Measurements from ENCODE around the gene KCTD18.

The KCTD18 gene

GRCh38 chr2:200525066-200525465 lies 15.2 kb upstream of the KCTD18 start:
- H3K79me2 ChIP-seq (ENCODE audit: low read length): peaks cover 37% of the 10 kb centered on the region
- peak overlapping the region; percentile 82 for H3K4me2 ChIP-seq (ENCODE audit: low read length)
- no peaks in the 10 kb centered on the region for H3K27me3 ChIP-seq (ENCODE audit: low read depth, low read length)
- peak overlapping the region; percentile 87 for H3K4me3 ChIP-seq (ENCODE audit: low read length)
- no peak overlapping the region for H3K27ac ChIP-seq (ENCODE audit: low read length)
- H3K9ac ChIP-seq (ENCODE audit: low read length): peak overlapping the region; percentile 61; the same call in 1 of the 2 replicates
- no peaks in the 10 kb centered on the region for H3K36me3 ChIP-seq (replicated peaks; ENCODE audit: low read depth, low read length)
- peaks cover 15% of the 10 kb centered on the region for H3K4me1 ChIP-seq (ENCODE audit: low read length)
- TF ChIP-seq CTCF (IDR thresholded peaks at IDR 0.05; ENCODE audit: low read depth, low read length) (no peak), EZH2phosphoT487 (IDR thresholded peaks at IDR 0.05; ENCODE audit: low read depth) (no peak)
- H2AFZ ChIP-seq (ENCODE audit: low read depth, low read length): peak overlapping the region; percentile 93
- peaks cover 2% of the 10 kb centered on the region; the same call in 1 of the 2 replicates for H4K20me1 ChIP-seq (ENCODE audit: insufficient read depth, low read length)
- H3K9me3 ChIP-seq (ENCODE audit: insufficient read depth, low read length): no peaks in the 10 kb centered on the region

GRCh38 chr2:200523604-200524003 lies 13.7 kb upstream of the KCTD18 start:
- H3K4me3 ChIP-seq (ENCODE audit: low read length): no peak overlapping the region
- no peak overlapping the region for H3K4me2 ChIP-seq (ENCODE audit: low read length)
- H3K9me3 ChIP-seq (ENCODE audit: insufficient read depth, low read length): no peaks in the 10 kb centered on the region
- H3K27ac ChIP-seq (ENCODE audit: low read length): no peak overlapping the region
- peaks cover 15% of the 10 kb centered on the region for H3K4me1 ChIP-seq (ENCODE audit: low read length)
- no peaks in the 10 kb centered on the region for H3K27me3 ChIP-seq (ENCODE audit: low read depth, low read length)
- H3K36me3 ChIP-seq (replicated peaks; ENCODE audit: low read depth, low read length): no peaks in the 10 kb centered on the region
- H2AFZ ChIP-seq (ENCODE audit: low read depth, low read length): no peak overlapping the region; the same call in 1 of the 2 replicates
- H3K79me2 ChIP-seq (ENCODE audit: low read length): peaks cover 25% of the 10 kb centered on the region
- no peaks in the 10 kb centered on the region for H4K20me1 ChIP-seq (ENCODE audit: insufficient read depth, low read length)
- H3K9ac ChIP-seq (ENCODE audit: low read length): no peak overlapping the region
- no peak for TF ChIP-seq CTCF (IDR thresholded peaks at IDR 0.05; ENCODE audit: low read depth, low read length)
- TF ChIP-seq EZH2phosphoT487 (IDR thresholded peaks at IDR 0.05; ENCODE audit: low read depth): no peak

GRCh38 chr2:200523158-200523557 lies 13.3 kb upstream of the KCTD18 start:
- Histone ChIP-seq H2AFZ (ENCODE audit: low read depth, low read length) (no peak overlapping the region), H3K36me3 (replicated peaks; ENCODE audit: low read depth, low read length) (no peaks in the 10 kb centered on the region), H4K20me1 (ENCODE audit: insufficient read depth, low read length) (no peaks in the 10 kb centered on the region), H3K4me1 (ENCODE audit: low read length) (peaks cover 15% of the 10 kb centered on the region), H3K9ac (ENCODE audit: low read length) (no peak overlapping the region), H3K9me3 (ENCODE audit: insufficient read depth, low read length) (no peaks in the 10 kb centered on the region), H3K27ac (ENCODE audit: low read length) (no peak overlapping the region), H3K79me2 (ENCODE audit: low read length) (peaks cover 21% of the 10 kb centered on the region), H3K27me3 (ENCODE audit: low read depth, low read length) (no peaks in the 10 kb centered on the region), H3K4me3 (ENCODE audit: low read length) (no peak overlapping the region), H3K4me2 (ENCODE audit: low read length) (no peak overlapping the region)
- TF ChIP-seq CTCF (IDR thresholded peaks at IDR 0.05; ENCODE audit: low read depth, low read length) (no peak), EZH2phosphoT487 (IDR thresholded peaks at IDR 0.05; ENCODE audit: low read depth) (no peak)

GRCh38 chr2:200515155-200515554 lies 5.3 kb upstream of the KCTD18 start:
- peaks cover 25% of the 10 kb centered on the region for H3K27me3 ChIP-seq (ENCODE audit: low read depth, low read length)
- H3K9ac ChIP-seq (ENCODE audit: low read length): no peak overlapping the region
- TF ChIP-seq EZH2phosphoT487 (IDR thresholded peaks at IDR 0.05; ENCODE audit: low read depth): no peak
- no peak overlapping the region for H2AFZ ChIP-seq (ENCODE audit: low read depth, low read length)
- no peaks in the 10 kb centered on the region for H3K79me2 ChIP-seq (ENCODE audit: low read length)
- H4K20me1 ChIP-seq (ENCODE audit: insufficient read depth, low read length): no peaks in the 10 kb centered on the region
- peaks cover 6% of the 10 kb centered on the region for H3K4me1 ChIP-seq (ENCODE audit: low read length)
- no peak overlapping the region for H3K4me3 ChIP-seq (ENCODE audit: low read length)
- H3K9me3 ChIP-seq (ENCODE audit: insufficient read depth, low read length): no peaks in the 10 kb centered on the region
- no peaks in the 10 kb centered on the region for H3K36me3 ChIP-seq (replicated peaks; ENCODE audit: low read depth, low read length)
- no peak overlapping the region for H3K27ac ChIP-seq (ENCODE audit: low read length)
- no peak overlapping the region for H3K4me2 ChIP-seq (ENCODE audit: low read length)

Data from OCI-LY3 (cell line).